GM12892 (cell line): ENCODE measurements around the gene KATNB1.

ENCODE experiments used
- POLR2A ChIP-seq: IDR thresholded peaks from 2 replicates; pipeline ENCODE4 v1.6.1; 2011; ENCODE audit warnings: low read depth, low read length, control low read depth
- POLR2AphosphoS5 ChIP-seq: IDR thresholded peaks from 2 replicates; pipeline ENCODE4 v1.6.1; 2011; ENCODE audit warnings: low read depth, low read length, control low read depth
- TAF1 ChIP-seq: IDR thresholded peaks from 2 replicates; pipeline ENCODE4 v1.6.1; 2011; ENCODE audit warnings: low read depth, mild to moderate bottlenecking, control low read depth, low read length, borderline replicate concordance

- no peak for TF ChIP-seq POLR2A
- TF ChIP-seq TAF1, result no peak
- no peak for TF ChIP-seq POLR2AphosphoS5
These were observed 53.4 kb downstream of the KATNB1 start for GRCh38 chr16:57788951-57789350.
